ENCODE measurements around the gene SPCS2.
A peak's percentile ranks its signal among the peaks of the same experiment; 100 is the strongest.
"Not testable (repeated sequence)": the region's sequence is repeated elsewhere in the genome, so short reads cannot be mapped to it uniquely, and the experiment has no call there.

Gene SPCS2

GRCh38 chr11:75001686-75002085 is 52.6 kb downstream of the SPCS2 start:
- no peak for DNase-seq (ENCODE audit: low read depth in 2 of 2)

- DNase-seq (ENCODE audit: low read depth in 2 of 2), result no peak
These were observed 53.5 kb downstream of the SPCS2 start for GRCh38 chr11:75002516-75002915.

GRCh38 chr11:75004215-75004614 is 55.1 kb downstream of the SPCS2 start:
- DNase-seq (ENCODE audit: low read depth in 2 of 2), result no peak

DNA sequence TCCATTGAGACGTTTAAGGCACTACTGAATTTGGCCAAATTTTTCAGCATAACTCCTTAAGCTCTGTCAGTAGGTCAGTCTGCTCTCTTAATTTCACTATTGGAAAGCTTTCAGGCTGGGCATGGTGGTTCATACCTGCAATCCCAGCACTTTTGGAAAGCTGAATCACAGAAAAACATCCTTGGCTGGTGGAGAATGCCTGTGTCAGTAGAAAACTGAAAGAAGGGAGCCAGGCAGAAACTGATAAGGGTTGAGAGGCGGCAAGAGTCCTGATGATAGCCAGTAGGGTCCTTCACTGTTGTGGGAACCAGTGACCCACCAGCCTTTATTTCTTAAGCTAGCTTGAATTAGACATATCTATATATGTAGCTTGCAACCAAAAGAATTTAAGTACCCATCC is 62.3 kb downstream of the SPCS2 start:
- DNase-seq (ENCODE audit: low read depth in 2 of 2), result no peak

GRCh38 chr11:75011872-75012271 is 62.8 kb downstream of the SPCS2 start:
- DNase-seq (ENCODE audit: low read depth in 2 of 2), result no peak

DNA sequence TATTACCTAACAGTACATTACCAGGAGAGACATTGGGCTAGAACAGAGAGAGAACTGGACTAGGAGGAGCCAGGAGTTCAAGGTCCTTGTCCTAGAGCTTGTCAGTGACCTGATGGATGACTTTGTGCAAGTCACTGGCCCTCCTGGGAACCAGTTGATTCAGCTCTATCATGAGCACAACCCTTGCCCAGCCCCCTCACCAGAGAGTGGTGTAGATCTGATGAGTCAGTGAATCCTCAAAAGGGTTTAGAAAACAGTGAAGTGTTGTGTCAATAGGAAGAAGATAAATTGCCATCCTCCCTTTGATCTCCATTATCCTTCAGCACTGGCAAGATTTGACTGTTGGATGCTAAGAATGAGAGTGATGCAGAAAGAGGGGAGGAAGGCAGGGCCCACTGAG is 64.0 kb downstream of the SPCS2 start:
- DNase-seq (ENCODE audit: low read depth in 2 of 2), result no peak

- DNase-seq (ENCODE audit: low read depth in 2 of 2), result no peak
These were observed 65.1 kb downstream of the SPCS2 start for GRCh38 chr11:75014129-75014528.

- DNase-seq (ENCODE audit: low read depth in 2 of 2), result not testable (repeated sequence)
These were observed 70.1 kb downstream of the SPCS2 start for GRCh38 chr11:75019200-75019599.

- not testable (repeated sequence) for DNase-seq (ENCODE audit: low read depth in 2 of 2)
These were observed 71.3 kb downstream of the SPCS2 start for GRCh38 chr11:75020328-75020727.

DNA sequence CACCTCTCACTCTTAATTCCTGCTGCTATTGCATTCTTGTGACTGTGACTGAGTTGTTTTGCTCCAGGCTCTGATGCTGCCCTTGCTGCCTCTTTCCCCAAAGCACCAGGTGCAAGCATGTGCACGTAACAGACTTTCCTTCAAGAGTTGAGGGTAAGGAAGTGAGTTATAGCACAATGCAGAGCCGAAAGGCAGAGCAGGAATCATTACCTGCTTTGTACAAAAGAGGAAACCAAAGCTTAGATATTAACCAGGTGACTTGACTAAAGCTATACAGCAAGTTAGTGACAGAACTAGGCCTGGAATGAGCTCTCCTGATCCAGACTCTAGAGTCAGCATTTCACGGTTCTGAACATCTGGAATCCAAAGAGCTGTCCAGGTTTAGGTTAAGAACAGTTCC is 73.2 kb downstream of the SPCS2 start:
- DNase-seq (ENCODE audit: low read depth in 2 of 2), result no peak

GRCh38 chr11:75022759-75023396 is 73.8 kb downstream of the SPCS2 start:
- DNase-seq (ENCODE audit: low read depth in 2 of 2), result peak; percentile 44 to 47

- no peak for DNase-seq (ENCODE audit: low read depth in 2 of 2)
These were observed 74.5 kb downstream of the SPCS2 start for GRCh38 chr11:75023446-75024067.

DNA sequence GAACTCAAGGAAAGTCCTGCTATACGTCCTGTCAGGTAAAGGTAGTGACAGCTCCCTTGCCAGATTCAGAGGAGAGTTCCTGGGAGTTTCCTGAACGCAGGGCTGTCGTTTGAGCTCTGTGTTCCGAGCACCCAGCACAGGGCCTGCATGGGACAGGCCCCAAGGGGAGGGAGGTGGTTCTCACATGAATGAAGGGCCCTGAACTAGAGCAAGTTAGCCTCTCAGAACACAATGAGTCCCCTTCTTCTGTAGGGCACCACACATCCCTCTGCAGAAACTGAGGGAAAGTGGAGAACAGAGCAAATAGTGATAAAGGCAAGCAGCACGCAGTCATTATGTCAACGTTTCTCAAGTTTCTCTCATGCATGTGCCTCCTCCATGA is 75.0 kb downstream of the SPCS2 start:
- DNase-seq (ENCODE audit: low read depth in 2 of 2), result no peak

- DNase-seq (ENCODE audit: low read depth in 2 of 2), result no peak
These were observed 75.7 kb downstream of the SPCS2 start for GRCh38 chr11:75024764-75025211.

DNA sequence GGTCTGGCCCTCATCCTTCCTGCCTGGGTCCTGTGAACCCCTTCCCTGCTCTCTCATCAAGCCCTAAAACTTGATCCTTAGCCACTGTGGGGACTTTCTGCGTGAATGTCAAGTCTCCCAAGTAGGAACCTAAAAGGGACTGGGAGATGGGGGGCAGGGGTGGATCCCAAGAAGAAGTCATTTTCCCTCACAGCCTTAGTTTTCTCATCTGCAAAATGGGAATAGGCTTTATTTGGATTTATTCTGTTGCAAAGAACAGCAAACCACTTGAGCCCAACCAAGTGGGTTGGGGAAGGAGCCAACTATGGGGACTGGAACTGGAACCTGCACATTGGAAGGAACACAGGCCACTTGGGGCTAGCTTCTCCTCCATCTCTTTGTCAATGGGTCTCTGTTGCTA is 76.5 kb downstream of the SPCS2 start:
- DNase-seq (ENCODE audit: low read depth in 2 of 2), result no peak

GRCh38 chr11:75028321-75028720 is 79.3 kb downstream of the SPCS2 start:
- DNase-seq (ENCODE audit: low read depth in 2 of 2), result no peak

All from activated CD8-positive, alpha-beta memory T cell treated with anti-CD3 and anti-CD28 coated beads for 4 hours (primary cell).